CD14-positive monocyte (primary cell): ENCODE results near the gene LMNTD2. TPM values are rescaled to one million over a fixed set of nuclear protein-coding genes. Genes with fewer than 3 reads are reported as not detected.

Experiments
- DNase-seq, 3 donors: peaks; one replicate each; pipeline ENCODE4 v3.0.0-alpha.2; 2011 to 2022
- H2AFZ ChIP-seq: 2 replicates; pipeline ENCODE4 v1.6.0; 2012; ENCODE audit warnings: mild to moderate bottlenecking, low read depth, low read length, inconsistent platforms; ENCODE audit not compliant: insufficient read depth, poor library complexity, severe bottlenecking
- H3K27ac ChIP-seq, 2 donors: 1 replicate in 1 of 2; 2 replicates in 1 of 2; pipeline ENCODE4 v1.5.1; 2012 to 2013; ENCODE audit warnings: low read length in 2 of 2, control low read depth in 1 of 2, inconsistent platforms in 1 of 2, low read depth in 1 of 2, mild to moderate bottlenecking in 1 of 2
- H3K27me3 ChIP-seq, 2 donors: one replicate each; pipeline versions ENCODE4 v1.6.0 to v1.6.1; 2011 to 2013; ENCODE audit warnings: low read length in 2 of 2; ENCODE audit not compliant: control insufficient read depth in 2 of 2, insufficient read depth in 2 of 2
- H3K36me3 ChIP-seq, 2 donors: replicated peaks in 1 of 2; 1 replicate in 1 of 2; 2 replicates in 1 of 2; pipeline versions ENCODE4 v1.5.1 to v1.6.1; 2012 to 2013; ENCODE audit warnings: low read length in 2 of 2, control low read depth in 1 of 2, inconsistent platforms in 1 of 2, mild to moderate bottlenecking in 1 of 2; ENCODE audit not compliant: insufficient read depth in 2 of 2, control insufficient read depth in 1 of 2
- H3K4me1 ChIP-seq, 2 donors: 1 replicate in 1 of 2; 2 replicates in 1 of 2; pipeline versions ENCODE4 v1.5.1 to v1.6.1; 2012 to 2013; ENCODE audit warnings: low read length in 2 of 2, control low read depth in 1 of 2, inconsistent platforms in 1 of 2, mild to moderate bottlenecking in 1 of 2, moderate library complexity in 1 of 2; ENCODE audit not compliant: insufficient read depth in 2 of 2, control insufficient read depth in 1 of 2
- H3K4me2 ChIP-seq: replicated peaks from 2 replicates; pipeline ENCODE3; 2012; ENCODE audit warnings: low read length, moderate library complexity, mild to moderate bottlenecking; ENCODE audit not compliant: poor library complexity, severe bottlenecking; ENCODE audit errors: extremely low read depth
- H3K4me3 ChIP-seq, 3 experiments: fragments of 200-600 bp in 1 of 3; sonication (generic) in 1 of 3; replicated peaks in 1 of 3; 1 replicate in 2 of 3; 2 replicates in 1 of 3; pipeline ENCODE4 v1.5.1; 2011 to 2013; ENCODE audit warnings: low read length in 3 of 3, mild to moderate bottlenecking in 3 of 3, control low read depth in 2 of 3, low read depth in 2 of 3, inconsistent platforms in 1 of 3, moderate library complexity in 1 of 3
- H3K79me2 ChIP-seq: 2 replicates; pipeline ENCODE4 v1.6.0; 2012; ENCODE audit warnings: mild to moderate bottlenecking, control low read depth, inconsistent platforms, low read length, moderate library complexity; ENCODE audit not compliant: insufficient read depth
- H3K9ac ChIP-seq: 2 replicates; pipeline ENCODE4 v1.6.0; 2017; ENCODE audit warnings: low read length, mild to moderate bottlenecking; ENCODE audit not compliant: insufficient read depth, poor library complexity, severe bottlenecking
- H3K9me3 ChIP-seq, 2 donors: replicated peaks in 1 of 2; 1 replicate in 1 of 2; 2 replicates in 1 of 2; pipeline versions ENCODE4 v1.5.1 to v1.6.1; 2012 to 2013; ENCODE audit warnings: low read length in 2 of 2, control low read depth in 1 of 2; ENCODE audit not compliant: control insufficient read depth in 1 of 2, insufficient read depth in 1 of 2
- H4K20me1 ChIP-seq: 2 replicates; pipeline ENCODE4 v1.6.0; 2012; ENCODE audit warnings: mild to moderate bottlenecking, low read length, control low read depth, moderate library complexity; ENCODE audit not compliant: insufficient read depth
- H3K27ac Mint-ChIP-seq, 7 donors: one replicate each; pipeline ENCODE4 v1.8.0; 2020; ENCODE audit warnings: mild to moderate bottlenecking in 7 of 7, mixed read lengths in 7 of 7, moderate library complexity in 6 of 7, inconsistent platforms in 2 of 7
- H3K27me3 Mint-ChIP-seq, 3 donors: one replicate each; pipeline ENCODE4 v1.8.0; 2021 to 2022; ENCODE audit warnings: low read depth in 3 of 3, mild to moderate bottlenecking in 3 of 3, mixed read lengths in 3 of 3, moderate library complexity in 3 of 3, inconsistent platforms in 1 of 3
- H3K36me3 Mint-ChIP-seq, 2 donors: one replicate each; pipeline ENCODE4 v1.8.0; 2020; ENCODE audit warnings: mixed read lengths in 2 of 2, inconsistent platforms in 1 of 2, mild to moderate bottlenecking in 1 of 2
- H3K4me1 Mint-ChIP-seq: one replicate; pipeline ENCODE4 v1.8.0; 2020; ENCODE audit warnings: mild to moderate bottlenecking, mixed read lengths
- H3K4me3 Mint-ChIP-seq, 2 donors: one replicate each; pipeline ENCODE4 v1.8.0; 2020; ENCODE audit warnings: mild to moderate bottlenecking in 2 of 2, mixed read lengths in 2 of 2, moderate library complexity in 1 of 2
- H3K9me3 Mint-ChIP-seq, 7 donors: one replicate each; pipeline ENCODE4 v1.8.0; 2020 to 2022; ENCODE audit warnings: mixed read lengths in 7 of 7, mild to moderate bottlenecking in 6 of 7, moderate library complexity in 6 of 7, inconsistent platforms in 2 of 7
- CTCF ChIP-seq: fragments of 200-600 bp; IDR thresholded peaks from one replicate; pipeline ENCODE4 v1.8.0; 2022; ENCODE audit warnings: antibody characterized with exemption, mild to moderate bottlenecking
- whole genome bisulfite sequencing: methylation state at CpG from one replicate; pipeline ENCODE4 v1.1.5; 2013; ENCODE audit warnings: missing lambda C conversion rate; ENCODE audit not compliant: insufficient coverage; 5-methylcytosine and 5-hydroxymethylcytosine counted together
- intact Hi-C, 2 donors: fragments of 100-400 bp; cut with micrococcal nuclease; formaldehyde crosslinking; loops; one replicate each; pipeline versions ENCODE4 v1.15.0 to v1.15.1; 2023
- polyA plus RNA-seq, 3 donors: library from polyadenylated mRNA; depleted of rRNA in 1 of 3; unstranded in 2 of 3; stranded (reverse) in 1 of 3; fragments of 300-500 nt in 2 of 3; fragments of >200 nt in 1 of 3; fragmentation: Illumina TruSeq in 2 of 3; gene quantifications; 1 replicate in 2 of 3; 2 replicates in 1 of 3; pipeline ENCODE4 v1.2.3, GENCODE V29; 2012 to 2021
- small RNA-seq: library from RNA; depleted of rRNA; stranded (forward); fragments of <200 nt; gene quantifications from one replicate; pipeline ENCODE3, GENCODE V24; 2012; ENCODE audit warnings: low read depth; ENCODE audit not compliant: insufficient read length

LMNTD2 gene
- polyA plus RNA-seq, 3 donors = 0.67 to 10.6 (median 1.2) TPM

- Histone ChIP-seq H3K4me2 (peak overlapping the region; percentile 90), H2AFZ (no peak overlapping the region), H4K20me1 (peaks cover 33% of the 10 kb centered on the region), H3K4me3 (peak overlapping the region; percentile 54 to 81 (median 61)), H3K36me3 (peaks cover 16 to 33% of the 10 kb centered on the region in 2 donors), H3K27ac (peak overlapping the region; percentile 99 to 100), H3K4me1 (peaks cover 60 to 65% of the 10 kb centered on the region in 2 donors), H3K27me3 (no peaks in the 10 kb centered on the region), H3K79me2 (peaks cover 74% of the 10 kb centered on the region), H3K9ac (peak overlapping the region; percentile 100), H3K9me3 (no peaks in the 10 kb centered on the region)
- no peaks in the 10 kb centered on the region for H3K27me3 Mint-ChIP-seq
- 50% methylated on average over 2 of the region's 7 CpGs for WGBS
- peak overlapping the region; percentile 99 to 100 (median 100) for H3K27ac Mint-ChIP-seq
- TF ChIP-seq CTCF = no peak
- peaks cover 51% of the 10 kb centered on the region for H3K4me1 Mint-ChIP-seq
- H3K9me3 Mint-ChIP-seq = no peaks in the 10 kb centered on the region
- intact Hi-C loops = loop anchor here in 1 of 2 donors (2.0 to 10.0 kb wide), 5 partner anchors 72 to 300 kb away; partner anchors contain the start of genes BET1L, PHRF1, PSMD13 and RIC8A
- peak overlapping the region; percentile 92 to 93 for H3K4me3 Mint-ChIP-seq
- H3K36me3 Mint-ChIP-seq = peaks cover 25 to 36% of the 10 kb centered on the region in 2 donors
- DNase-seq = no peak
These were observed 55.6 kb downstream of the LMNTD2 start for GRCh38 chr11:504994-505344.

Small RNAs within 50 kb of the gene (small RNA-seq; reads per million reads assigned to genes)
- gene MIR210 = 2.6 reads per million, percentile 13 among the genes with 10 or more reads in this experiment

Other genes starting within 250 kb of the LMNTD2 start
- 10 to 100 TPM; 26.0 to 49.5 (median 36.3) TPM for gene IFITM1, start 246.7 kb downstream of the LMNTD2 start, polyA plus RNA-seq
- gene IFITM3, start 239.9 kb downstream of the LMNTD2 start, polyA plus RNA-seq = 100 to 1,000 TPM; 353 to 637 (median 445) TPM
- not detected for gene B4GALNT4, start 191.2 kb downstream of the LMNTD2 start, polyA plus RNA-seq
- gene PKP3, start 166.5 kb downstream of the LMNTD2 start, polyA plus RNA-seq = not detected
- gene SIGIRR, start 145.7 kb downstream of the LMNTD2 start, polyA plus RNA-seq = 100 to 1,000 TPM in 1 of 3 donors, 10 to 100 TPM in 2; 62.8 to 125 (median 75.4) TPM
- under 1 TPM in 2 of 3 donors, not detected in 1; 0.18 to 0.24 TPM for gene ANO9, start 118.7 kb downstream of the LMNTD2 start, polyA plus RNA-seq
- 10 to 100 TPM in 2 of 3 donors, 1 to 10 TPM in 1; 9.3 to 18.3 (median 12.4) TPM for gene PTDSS2, start 110.5 kb downstream of the LMNTD2 start, polyA plus RNA-seq
- 100 to 1,000 TPM; 381 to 445 (median 443) TPM for gene RNH1, start 53.5 kb downstream of the LMNTD2 start, polyA plus RNA-seq
- gene HRAS, start 25.2 kb downstream of the LMNTD2 start, polyA plus RNA-seq = 10 to 100 TPM; 10.1 to 32.9 (median 10.3) TPM
- under 1 TPM in 2 of 3 donors, not detected in 1; 0.09 to 0.68 TPM for gene LRRC56, start 23.2 kb downstream of the LMNTD2 start, polyA plus RNA-seq
- 10 to 100 TPM in 2 of 3 donors, 1 to 10 TPM in 1; 10.0 to 26.5 (median 12.4) TPM for gene RASSF7, start 232 bp upstream of the LMNTD2 start, polyA plus RNA-seq
- 10 to 100 TPM in 1 of 3 donors, 1 to 10 TPM in 2; 1.3 to 11.1 (median 3.3) TPM for gene PHRF1, start 15.7 kb upstream of the LMNTD2 start, polyA plus RNA-seq
- gene IRF7, start 55.2 kb upstream of the LMNTD2 start, polyA plus RNA-seq = 100 to 1,000 TPM in 1 of 3 donors, 10 to 100 TPM in 2; 38.6 to 125 (median 42.9) TPM
- gene CDHR5, start 64.2 kb upstream of the LMNTD2 start, polyA plus RNA-seq = under 1 TPM; 0.18 to 0.43 (median 0.18) TPM
- gene SCT, start 66.4 kb upstream of the LMNTD2 start, polyA plus RNA-seq = not detected
- under 1 TPM in 1 of 3 donors, not detected in 2; 0.13 TPM for gene DRD4, start 76.5 kb upstream of the LMNTD2 start, polyA plus RNA-seq
- gene DEAF1, start 134.5 kb upstream of the LMNTD2 start, polyA plus RNA-seq = 10 to 100 TPM; 18.0 to 22.3 (median 22.2) TPM
- gene TMEM80, start 135.1 kb upstream of the LMNTD2 start, polyA plus RNA-seq = 10 to 100 TPM; 31.6 to 69.4 (median 37.3) TPM
- gene EPS8L2, start 145.5 kb upstream of the LMNTD2 start, polyA plus RNA-seq = under 1 TPM in 1 of 3 donors, not detected in 2; 0.55 TPM
- 1,000 to 10,000 TPM in 2 of 3 donors, 100 to 1,000 TPM in 1; 502 to 1,249 (median 1,224) TPM for gene TALDO1, start 186.7 kb upstream of the LMNTD2 start, polyA plus RNA-seq
- 10 to 100 TPM in 1 of 3 donors, 1 to 10 TPM in 2; 4.5 to 45.6 (median 4.6) TPM for gene GATD1, start 216.7 kb upstream of the LMNTD2 start, polyA plus RNA-seq
- not detected for gene CEND1, start 229.4 kb upstream of the LMNTD2 start, polyA plus RNA-seq
- 10 to 100 TPM in 1 of 3 donors, 1 to 10 TPM in 2; 4.4 to 20.9 (median 5.6) TPM for gene SLC25A22, start 237.5 kb upstream of the LMNTD2 start, polyA plus RNA-seq
- 10 to 100 TPM in 1 of 3 donors, 1 to 10 TPM in 2; 1.6 to 25.2 (median 2.6) TPM for gene PIDD1, start 244.5 kb upstream of the LMNTD2 start, polyA plus RNA-seq
- gene RPLP2, start 249.2 kb upstream of the LMNTD2 start, polyA plus RNA-seq = 1,000 to 10,000 TPM in 1 of 3 donors, 100 to 1,000 TPM in 2; 879 to 1,191 (median 990) TPM